Left ventricle myocardium inferior (tissue), 1 donor: ENCODE measurements around the gene ANGPTL4. TPM values are rescaled to one million over a fixed set of nuclear protein-coding genes. Genes with fewer than 3 reads are reported as not detected.
A peak's percentile ranks its signal among the peaks of the same experiment; 100 is the strongest.
"Not testable (repeated sequence)": the region's sequence is repeated elsewhere in the genome, so short reads cannot be mapped to it uniquely, and the experiment has no call there.

ENCODE experiments used
- DNase-seq: peaks from one replicate; pipeline ENCODE4 v3.0.0-alpha.2; 2020
- H3K27ac ChIP-seq: fragments of 200-600 bp; replicated peaks from 2 replicates; pipeline ENCODE4 v1.8.0; 2021
- H3K27me3 ChIP-seq: fragments of 200-600 bp; 2 replicates; pipeline ENCODE4 v1.8.0; 2021; ENCODE audit warnings: low read depth
- H3K36me3 ChIP-seq: fragments of 200-600 bp; 2 replicates; pipeline ENCODE4 v1.8.0; 2021
- H3K4me1 ChIP-seq: fragments of 200-600 bp; 2 replicates; pipeline ENCODE4 v1.8.0; 2021
- H3K4me3 ChIP-seq: fragments of 200-600 bp; 2 replicates; pipeline ENCODE4 v1.8.0; 2021; ENCODE audit warnings: mild to moderate bottlenecking, moderate library complexity
- H3K9me3 ChIP-seq: fragments of 200-600 bp; replicated peaks from 2 replicates; pipeline ENCODE4 v1.8.0; 2021
- CTCF ChIP-seq: fragments of 200-600 bp; IDR thresholded peaks from 2 replicates; pipeline ENCODE4 v1.8.0; 2021; ENCODE audit warnings: antibody characterized with exemption, mild to moderate bottlenecking, borderline replicate concordance
- intact Hi-C: fragments of 100-400 bp; cut with micrococcal nuclease; formaldehyde crosslinking; loops from one replicate; pipeline ENCODE4 v1.11.0; 2022
- total RNA-seq: library from RNA; stranded (reverse); fragmentation: NEBNext Ultra II Directional; extraction: Animal tissue kit (Norgen Biotek cat#: 25700); gene quantifications from one replicate; pipeline ENCODE4 v1.2.1, GENCODE V29; 2021
- donor health status: DM: no; HTN: yes; CAD: no; lungs with severe emphysema.

Gene ANGPTL4
- total RNA-seq, 1 donor from 2014 or later = 8.4 TPM

- H3K27me3 ChIP-seq = no peaks in the 10 kb centered on the region
- peaks cover 16% of the 10 kb centered on the region for H3K4me1 ChIP-seq
- H3K36me3 ChIP-seq = peaks cover 60% of the 10 kb centered on the region
- intact Hi-C loops = no loop called here
- no peak for DNase-seq
- H3K4me3 ChIP-seq = no peak overlapping the region
- no peak overlapping the region for H3K27ac ChIP-seq
- TF ChIP-seq CTCF = no peak
- no peaks in the 10 kb centered on the region for H3K9me3 ChIP-seq
These were observed 39.3 kb downstream of the ANGPTL4 start for GRCh38 chr19:8403098-8403819.

GRCh38 chr19:8403820-8404109 is 39.8 kb downstream of the ANGPTL4 start:
- peaks cover 12% of the 10 kb centered on the region for H3K4me1 ChIP-seq
- peaks cover 60% of the 10 kb centered on the region for H3K36me3 ChIP-seq
- no peak overlapping the region for H3K27ac ChIP-seq
- H3K9me3 ChIP-seq = no peaks in the 10 kb centered on the region
- H3K4me3 ChIP-seq = no peak overlapping the region
- intact Hi-C loops = no loop called here
- TF ChIP-seq CTCF = no peak
- no peak for DNase-seq
- no peaks in the 10 kb centered on the region for H3K27me3 ChIP-seq

- intact Hi-C loops = no loop called here
- Histone ChIP-seq H3K4me3 (no peak overlapping the region), H3K4me1 (peaks cover 12% of the 10 kb centered on the region), H3K36me3 (peaks cover 55% of the 10 kb centered on the region), H3K27me3 (no peaks in the 10 kb centered on the region), H3K9me3 (no peaks in the 10 kb centered on the region), H3K27ac (peak overlapping the region; percentile 73)
- DNase-seq = no peak
- no peak for TF ChIP-seq CTCF
These were observed 40.6 kb downstream of the ANGPTL4 start for GRCh38 chr19:8404391-8405151.

- peaks cover 30% of the 10 kb centered on the region for H3K4me1 ChIP-seq
- intact Hi-C loops, H3K27ac ChIP-seq, DNase-seq, H3K4me3 ChIP-seq, H3K9me3 ChIP-seq, H3K27me3 ChIP-seq, H3K36me3 ChIP-seq: not testable (repeated sequence)
These were observed 46.8 kb downstream of the ANGPTL4 start for GRCh38 chr19:8410718-8411117.

GRCh38 chr19:8412783-8413628 is 49.1 kb downstream of the ANGPTL4 start, which contains the start of gene MARCHF2:
TSS of gene MARCHF2 (plus strand) at chr19:8413305. CDS start at chr19:8421841, 8,536 bp downstream.
- peak; percentile 96 for DNase-seq
- H3K9me3 ChIP-seq = no peaks in the 10 kb centered on the region
- no peaks in the 10 kb centered on the region for H3K36me3 ChIP-seq
- peak; percentile 78 for TF ChIP-seq CTCF
- peak within 1 kb of the TSS; percentile 95 for H3K4me3 ChIP-seq
- H3K27ac ChIP-seq = peak within 1 kb of the TSS; percentile 94
- peaks cover 53% of the 10 kb centered on the region for H3K4me1 ChIP-seq
- H3K27me3 ChIP-seq = no peaks in the 10 kb centered on the region
- intact Hi-C loops = no loop called here
